Inflammatory macrophage treated with lipopolysaccharide for 4 hours (primary cell): Measurements from ENCODE around the gene RTP3.

Experiments used
- DNase-seq: peaks from one replicate; pipeline ENCODE4 v3.0.0-alpha.2; 2020

RTP3 gene

DNA sequence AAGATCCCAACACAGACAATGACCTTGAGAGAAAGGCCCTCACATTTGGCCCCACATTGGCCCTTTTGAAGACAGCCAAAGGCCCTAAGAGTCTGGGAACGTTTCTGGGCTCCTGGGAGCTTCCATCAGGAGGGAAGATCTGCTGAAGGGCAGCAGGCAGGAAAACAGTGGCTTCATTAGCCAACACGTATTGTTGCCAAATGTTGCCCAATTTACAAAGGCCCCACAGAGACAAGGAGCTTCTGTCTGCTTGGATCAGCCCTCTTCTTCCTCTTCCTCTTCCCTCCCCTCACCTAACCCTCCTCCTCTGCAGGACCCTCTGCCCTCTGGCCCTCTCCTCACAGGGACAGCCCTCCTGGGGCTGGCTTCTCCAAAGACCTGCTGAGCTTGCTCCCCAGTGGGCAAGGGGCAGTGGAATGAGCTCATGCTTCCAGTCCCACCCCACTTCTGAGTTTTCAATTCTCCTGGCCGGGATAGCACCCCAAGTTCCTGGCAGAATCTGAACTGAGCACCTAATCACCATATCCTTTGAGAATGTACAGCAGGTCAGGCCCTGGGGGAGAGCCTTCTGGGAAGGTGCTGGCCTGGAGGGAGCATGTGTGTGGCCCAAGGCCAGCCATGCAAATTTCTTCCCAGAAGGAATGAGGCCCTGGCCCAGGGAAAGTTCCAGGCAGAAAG, 28.0 kb upstream of the RTP3 start:
- DNase-seq = peak; percentile 44

DNA sequence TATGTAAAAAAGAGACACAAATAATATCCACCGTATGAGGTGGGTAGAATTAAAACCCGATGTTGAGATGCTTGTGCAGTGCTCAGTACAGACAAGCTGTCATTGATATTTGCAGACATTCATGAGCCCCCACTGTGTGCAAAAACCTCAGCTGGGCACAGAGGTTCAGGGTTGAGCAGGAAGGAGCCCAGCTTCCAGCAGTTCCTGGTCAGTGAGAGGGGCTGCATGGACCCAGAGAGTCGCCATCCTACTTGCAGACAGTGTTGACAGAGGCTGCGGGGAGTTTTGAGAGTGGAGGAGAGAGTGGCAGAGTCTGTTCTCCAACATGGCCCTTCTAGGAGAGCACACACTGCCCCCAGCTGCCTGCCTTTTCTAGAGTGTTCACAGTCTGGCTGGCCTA, 26.9 kb upstream of the RTP3 start:
- DNase-seq = no peak

DNA sequence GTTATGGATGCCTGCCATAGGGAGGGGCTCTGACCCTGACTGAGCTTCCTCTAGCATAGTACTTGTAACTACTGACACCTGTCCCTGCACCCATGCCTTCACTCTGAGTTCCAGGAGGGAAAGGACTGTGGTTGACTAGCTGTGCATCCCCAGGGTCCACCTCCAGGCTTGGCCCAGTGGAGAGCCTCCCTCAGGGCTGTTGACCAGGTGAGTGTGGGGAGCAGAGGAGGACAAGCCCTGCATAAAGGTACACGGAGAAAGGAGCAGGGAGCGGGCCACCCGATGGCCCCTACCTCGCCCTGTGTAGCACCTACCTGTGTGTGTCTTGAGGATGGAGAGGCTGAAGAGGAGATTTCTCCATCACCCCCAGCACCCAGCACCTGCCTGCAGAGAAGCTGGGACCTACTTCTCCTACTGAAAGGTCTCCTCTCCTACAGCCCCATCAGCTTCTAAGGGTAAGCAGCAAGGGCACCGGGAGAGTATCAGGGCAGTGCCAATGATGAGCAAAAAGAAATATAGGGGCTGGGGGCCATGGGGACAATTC, 26.3 kb upstream of the RTP3 start:
- DNase-seq = no peak

DNA sequence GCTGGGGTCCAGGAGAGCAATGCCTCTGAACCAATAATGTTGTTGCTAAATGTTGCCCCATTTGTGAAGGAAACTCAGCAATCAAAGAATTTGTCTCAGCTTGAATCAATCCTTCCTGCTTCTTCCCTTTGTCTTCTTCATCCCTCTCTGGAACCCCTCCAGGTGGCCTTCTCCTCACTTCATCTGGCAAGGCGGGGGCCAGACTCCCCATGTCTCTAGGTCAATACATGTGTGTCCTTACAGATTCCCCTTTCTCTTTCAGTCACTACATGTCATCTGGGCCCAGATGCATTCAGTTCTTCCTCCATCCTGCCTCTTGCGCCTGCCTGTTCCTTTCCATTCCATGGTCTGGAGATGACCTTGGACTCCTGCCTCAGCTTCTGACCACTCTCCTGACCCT, 25.0 kb upstream of the RTP3 start:
- DNase-seq = no peak

- no peak for DNase-seq
Observed at GRCh38 chr3:46477145-46477544, 20.6 kb upstream of the RTP3 start.

DNA sequence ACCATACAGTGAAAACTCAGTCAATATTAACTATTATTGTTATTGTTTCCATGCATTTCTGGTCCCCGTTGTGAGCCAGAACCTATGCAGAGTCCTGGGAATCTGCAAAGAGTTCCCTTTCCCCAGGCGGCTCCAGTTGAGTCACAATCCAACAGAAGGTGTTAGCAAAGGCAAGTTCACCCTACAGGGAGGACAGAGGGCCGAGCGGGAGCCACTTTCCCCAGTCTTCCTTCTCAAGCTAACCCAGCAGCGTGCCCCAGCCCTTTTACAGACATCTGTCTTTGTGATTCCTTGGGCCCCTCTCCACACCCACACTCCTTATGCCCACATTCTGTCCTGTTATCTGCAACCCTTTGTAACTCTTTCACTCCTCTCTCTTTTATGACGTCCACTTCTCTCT, 20.0 kb upstream of the RTP3 start:
- DNase-seq = no peak

DNA sequence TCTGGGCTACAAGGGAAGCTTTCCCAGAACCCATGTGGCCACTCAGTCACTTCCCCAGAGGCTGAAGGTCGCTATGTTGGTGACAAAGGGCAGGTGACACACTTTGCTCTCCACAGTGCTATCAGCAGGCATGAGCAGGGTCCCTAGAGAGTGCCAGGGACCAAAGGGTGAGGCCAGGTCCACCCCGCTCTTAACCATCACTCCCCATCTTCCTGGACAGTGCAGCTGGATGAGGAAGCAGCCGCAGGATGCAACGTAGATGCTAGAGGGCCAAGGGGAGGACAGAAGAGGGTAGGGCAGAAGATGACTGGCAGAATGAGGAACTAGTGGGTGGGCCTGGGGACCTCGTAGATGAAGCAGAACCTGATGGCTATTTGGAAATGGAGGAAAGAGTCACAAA, 19.4 kb upstream of the RTP3 start:
- peak; percentile 23 for DNase-seq

DNA sequence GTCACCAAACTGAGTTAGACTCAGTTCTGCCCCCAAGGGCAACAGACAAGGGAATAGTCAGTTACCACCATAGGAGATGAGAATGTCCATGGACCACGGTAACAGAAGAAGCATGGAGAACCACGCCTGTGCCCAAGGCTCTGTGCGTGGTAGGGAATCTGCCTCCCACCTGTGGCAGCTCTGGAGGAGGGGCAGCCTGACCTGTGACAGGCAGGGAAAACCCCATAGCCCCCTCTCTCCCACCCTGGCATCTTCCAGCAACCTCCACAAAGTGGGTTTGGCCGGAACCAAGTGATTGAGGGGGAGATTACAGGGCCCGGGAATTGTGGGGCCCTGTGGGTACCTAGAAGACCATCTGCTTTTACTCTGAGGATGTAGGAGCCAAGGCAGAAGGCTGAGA, 18.8 kb upstream of the RTP3 start:
- DNase-seq = no peak

DNA sequence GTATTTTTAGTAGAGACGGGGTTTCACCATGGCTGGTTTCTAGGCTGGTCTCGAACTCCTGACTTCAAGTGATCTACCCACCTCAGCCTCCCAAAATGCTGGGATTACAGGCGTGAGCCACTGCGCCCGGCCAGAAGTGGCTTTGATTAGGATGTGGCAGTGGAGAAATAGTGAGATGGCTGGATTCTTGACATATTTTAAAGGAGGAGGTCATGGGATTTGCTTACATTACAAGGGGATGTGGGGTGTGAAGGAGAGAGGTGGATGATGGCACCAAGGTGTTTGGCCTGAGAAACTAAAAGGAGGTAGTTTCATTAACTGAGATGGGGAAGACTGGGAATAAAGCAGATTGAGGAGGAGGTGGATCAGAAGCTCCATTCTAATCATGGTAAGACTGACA, 18.1 kb upstream of the RTP3 start:
- DNase-seq = no peak

DNA sequence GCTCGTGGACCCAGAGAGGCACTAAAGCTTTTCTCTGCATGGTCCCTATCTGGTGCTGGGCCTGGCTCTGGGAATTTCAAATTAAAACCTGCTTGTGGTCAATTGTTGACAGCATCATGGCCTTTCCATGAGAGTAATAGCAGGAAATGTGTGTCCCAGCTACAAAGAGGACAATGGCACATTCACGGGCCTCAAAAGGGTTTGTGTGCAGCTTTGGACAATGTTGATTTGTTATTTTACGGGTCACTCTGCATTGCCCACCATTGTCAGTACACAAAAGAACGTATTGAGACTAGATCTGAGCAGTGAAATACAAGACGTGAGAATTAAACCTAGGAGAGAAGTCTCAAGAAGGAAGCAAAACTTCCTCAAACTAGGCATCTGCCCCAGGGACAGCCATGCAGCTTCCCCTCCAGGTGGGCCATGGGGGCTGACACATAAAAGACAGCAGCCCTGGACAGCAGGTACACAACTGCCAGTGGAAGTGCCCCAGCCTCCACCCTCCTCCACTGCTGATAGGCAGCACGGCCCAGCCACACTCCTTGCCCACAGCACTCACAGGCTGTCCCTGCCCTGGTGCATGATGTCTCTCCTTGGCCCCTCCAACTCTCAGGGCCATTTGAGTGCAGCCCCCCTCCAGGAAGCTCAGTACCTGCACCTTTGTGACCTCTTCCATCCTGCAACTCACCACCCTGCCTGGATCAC, 17.1 kb upstream of the RTP3 start:
- no peak for DNase-seq

DNA sequence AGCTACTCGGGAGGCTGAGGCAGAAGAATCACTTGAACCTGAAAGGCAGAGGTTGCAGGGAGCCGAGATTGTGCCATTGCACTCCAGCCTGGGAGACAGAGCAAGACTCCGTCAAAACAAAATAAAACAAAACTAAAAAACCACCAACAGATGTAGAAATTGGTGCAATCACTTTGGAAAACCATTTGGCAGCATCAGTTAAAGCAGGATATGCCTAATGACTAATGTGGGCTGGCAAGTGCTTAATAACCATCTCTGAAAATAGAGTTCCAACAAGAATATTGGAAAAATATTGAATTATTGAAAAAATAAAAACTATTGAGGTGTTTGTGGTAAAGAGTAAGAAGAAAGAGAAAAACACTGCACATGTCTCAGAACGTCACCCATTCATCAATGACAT, 16.1 kb upstream of the RTP3 start:
- no peak for DNase-seq

DNA sequence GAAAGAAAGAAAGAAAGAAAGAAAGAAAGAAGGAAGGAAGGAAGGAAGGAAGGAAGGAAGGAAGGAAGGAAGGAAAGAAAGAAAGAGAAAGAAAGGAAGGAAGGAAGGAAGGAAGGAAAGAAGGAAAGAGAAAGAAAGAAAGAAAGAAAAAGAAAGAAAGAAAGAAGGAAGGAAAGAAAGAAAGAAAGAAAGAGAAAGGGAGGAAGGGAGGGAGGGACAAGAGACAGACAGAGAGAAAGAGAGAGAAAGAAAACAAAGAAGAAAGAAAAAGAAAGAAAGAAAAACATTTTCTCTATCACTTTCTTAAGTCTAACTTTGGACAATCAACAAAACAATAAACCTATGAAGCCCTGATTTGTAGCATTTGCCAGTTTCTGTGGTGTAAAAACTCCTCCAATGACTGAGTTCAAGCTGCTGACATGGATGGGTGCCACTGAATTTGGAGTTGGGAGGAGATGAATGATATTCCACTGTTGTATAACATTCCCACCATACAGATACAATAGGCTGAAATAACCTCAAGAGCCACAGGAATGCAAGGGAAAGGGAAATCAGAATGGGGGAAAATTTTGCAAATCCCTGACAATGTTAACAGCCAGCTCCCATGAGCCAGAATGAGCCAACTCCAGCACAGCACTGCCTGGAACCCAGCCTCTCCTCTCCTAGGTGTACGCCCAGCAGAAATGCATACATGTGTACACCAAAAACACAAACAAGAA, 15.0 kb upstream of the RTP3 start:
- DNase-seq = no peak

DNA sequence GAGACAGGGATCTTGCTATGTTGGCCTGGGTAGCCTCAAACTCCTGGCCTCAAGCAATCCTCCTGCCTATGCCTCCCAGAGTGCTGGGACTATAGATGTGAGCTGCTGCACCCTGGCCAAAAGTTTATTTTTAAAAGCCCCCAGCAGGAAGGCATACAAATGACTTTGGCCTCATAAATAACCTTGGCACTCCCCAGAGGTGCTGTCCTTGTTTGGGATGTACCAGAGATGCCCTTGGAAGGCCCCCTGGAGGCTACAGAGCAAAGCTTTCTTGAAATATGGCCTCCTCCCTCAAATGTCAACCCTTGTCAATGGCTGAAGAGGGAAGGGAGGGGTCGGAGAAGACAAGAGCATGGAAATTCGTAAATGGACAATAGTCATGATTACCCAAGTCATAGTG, 14.0 kb upstream of the RTP3 start:
- no peak for DNase-seq

GRCh38 chr3:46484388-46484787, 13.4 kb upstream of the RTP3 start:
- DNase-seq = no peak

DNA sequence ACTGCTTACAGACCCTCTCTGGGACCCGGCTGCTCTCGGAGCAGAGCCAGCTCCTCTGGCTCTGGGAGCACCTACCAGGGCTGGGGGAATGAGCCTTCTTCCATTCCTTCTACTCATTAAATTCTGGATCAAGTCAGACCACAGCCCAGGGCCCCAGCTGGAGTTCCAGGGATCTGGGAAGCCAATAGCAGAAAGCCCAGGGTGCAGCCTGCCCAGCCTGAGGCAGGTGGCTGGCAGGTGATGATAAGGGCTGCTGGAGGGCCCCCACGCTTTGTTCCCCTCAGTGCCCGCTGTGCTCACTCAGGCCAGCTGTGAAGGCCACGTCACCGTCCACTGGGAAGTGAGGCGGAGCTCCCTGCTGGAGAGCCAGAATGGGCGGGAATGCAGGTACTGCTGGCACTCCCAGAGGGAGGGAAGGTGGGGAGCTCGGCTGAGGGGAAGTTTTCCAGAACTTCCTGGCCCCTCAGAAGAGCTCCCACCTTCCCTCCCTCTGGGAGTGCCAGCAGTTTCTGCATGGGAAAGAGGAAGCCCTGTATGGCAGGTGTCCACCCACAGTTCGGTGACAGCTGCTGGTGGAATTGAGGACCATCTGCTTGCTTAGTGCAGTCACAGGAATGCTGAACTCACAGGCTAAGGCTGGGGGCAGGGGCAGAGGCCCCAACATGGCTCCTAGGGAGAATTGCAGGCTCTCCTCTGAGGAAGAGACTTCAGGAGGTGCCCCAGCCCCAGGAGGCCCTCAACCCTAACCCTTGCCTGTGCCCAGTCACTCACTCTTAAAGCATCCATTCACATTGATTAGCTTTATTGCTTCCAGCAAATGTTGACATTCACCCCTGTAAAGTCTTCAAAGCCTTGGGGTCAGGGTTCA, 12.6 kb upstream of the RTP3 start:
- no peak for DNase-seq

DNA sequence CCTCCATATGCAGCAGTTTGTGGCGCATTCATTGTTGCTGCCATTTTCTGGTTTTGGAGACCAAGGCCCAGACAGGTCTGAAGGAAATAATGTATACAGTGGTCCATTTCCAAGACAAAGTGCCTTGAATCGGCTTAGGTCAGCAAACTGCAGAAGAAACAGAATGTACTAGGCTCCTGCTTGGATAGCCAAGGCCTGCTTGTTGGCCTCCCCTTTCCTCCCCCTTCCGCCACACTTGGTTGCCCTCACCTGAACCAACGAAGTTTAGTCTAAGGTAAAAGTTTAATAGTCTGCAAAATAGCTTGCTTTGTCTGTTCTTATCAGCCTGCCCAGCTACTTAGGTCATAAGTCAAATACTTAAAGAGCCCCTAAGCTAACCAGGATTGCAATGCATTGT, 12.0 kb upstream of the RTP3 start:
- no peak for DNase-seq

GRCh38 chr3:46488735-46489361, 8.9 kb upstream of the RTP3 start:
- DNase-seq = peak; percentile 86

- DNase-seq = no peak
Observed at GRCh38 chr3:46489381-46489780, 8.4 kb upstream of the RTP3 start.

GRCh38 chr3:46489875-46490274, 7.9 kb upstream of the RTP3 start:
- no peak for DNase-seq

- no peak for DNase-seq
Observed at GRCh38 chr3:46490338-46491084, 7.3 kb upstream of the RTP3 start.
